AML-193 (cell line): Measurements from ENCODE around the gene YARS1.

Experiments
- DNase-seq, 2 experiments: peaks; one replicate each; lab custom pipeline; 2025; lab: John Stamatoyannopoulos, UW

YARS1 gene

GRCh38 chr1:32765570-32766327 lies 51.4 kb downstream of the YARS1 start:
- DNase-seq, result no peak

GRCh38 chr1:32764826-32765569 lies 52.2 kb downstream of the YARS1 start:
- DNase-seq, result no peak

GRCh38 chr1:32763221-32763620 lies 53.9 kb downstream of the YARS1 start:
- DNase-seq, result no peak

- no peak for DNase-seq
Observed at GRCh38 chr1:32761936-32762335, 55.2 kb downstream of the YARS1 start.

- no peak for DNase-seq
Observed at GRCh38 chr1:32761253-32761877, 55.8 kb downstream of the YARS1 start.

- DNase-seq, result no peak
Observed at GRCh38 chr1:32759997-32760623, 57.0 kb downstream of the YARS1 start.

- DNase-seq, result no peak
Observed at GRCh38 chr1:32759521-32759981, 57.6 kb downstream of the YARS1 start.

GRCh38 chr1:32758795-32759430 lies 58.2 kb downstream of the YARS1 start:
- no peak for DNase-seq

GRCh38 chr1:32758177-32758794 lies 58.9 kb downstream of the YARS1 start:
- no peak for DNase-seq

- no peak for DNase-seq
Observed at GRCh38 chr1:32757213-32757895, 59.8 kb downstream of the YARS1 start.

- DNase-seq, result no peak
Observed at GRCh38 chr1:32755810-32756159, 61.4 kb downstream of the YARS1 start.

GRCh38 chr1:32755098-32755809 lies 61.9 kb downstream of the YARS1 start:
- no peak for DNase-seq

- no peak for DNase-seq
Observed at GRCh38 chr1:32754317-32755097, 62.7 kb downstream of the YARS1 start.

- no peak for DNase-seq
Observed at GRCh38 chr1:32753532-32754316, 63.4 kb downstream of the YARS1 start.

GRCh38 chr1:32749771-32750170 lies 67.4 kb downstream of the YARS1 start:
- no peak for DNase-seq

- no peak for DNase-seq
Observed at GRCh38 chr1:32749332-32749731, 67.8 kb downstream of the YARS1 start.

- DNase-seq, result no peak
Observed at GRCh38 chr1:32748926-32749325, 68.2 kb downstream of the YARS1 start.

GRCh38 chr1:32748348-32748747 lies 68.8 kb downstream of the YARS1 start:
- DNase-seq, result no peak

- DNase-seq, result no peak
Observed at GRCh38 chr1:32746130-32746529, 71.0 kb downstream of the YARS1 start.
